K562 (cell line): Measurements from ENCODE around the gene SCAMP1. TPM values are rescaled to one million over a fixed set of nuclear protein-coding genes. Genes with fewer than 3 reads are reported as not detected.

Experiments used
- ARID1B ChIP-seq: fragments of 450-650 bp; IDR thresholded peaks from 2 replicates; pipeline ENCODE4 v1.6.1; 2016; ENCODE audit warnings: antibody characterized with exemption, mild to moderate bottlenecking, inconsistent platforms
- BMI1 ChIP-seq: fragments of 150-350 bp; IDR thresholded peaks from 2 replicates; pipeline ENCODE4 v1.6.1; 2014; ENCODE audit warnings: low read length
- DNMT1 ChIP-seq: fragments of 450-650 bp; IDR thresholded peaks from 2 replicates; pipeline ENCODE4 v1.6.1; 2016; ENCODE audit warnings: antibody characterized with exemption, mild to moderate bottlenecking
- FOSL1 ChIP-seq: fragments of 200-800 bp; sonication (Bioruptor generic); conservative IDR thresholded peaks from 2 replicates; pipeline ENCODE4 v1.6.1; 2016; ENCODE audit warnings: missing genetic modification characterization, missing compliant biosample characterization
- FOXJ2 ChIP-seq: fragments of 200-800 bp; sonication (Bioruptor generic); IDR thresholded peaks from 2 replicates; pipeline ENCODE4 v1.6.1; 2016; ENCODE audit warnings: missing genetic modification characterization, missing compliant biosample characterization
- GABPB1 ChIP-seq: sonication (generic); formaldehyde crosslinking; IDR thresholded peaks from 2 replicates; pipeline ENCODE4 v1.8.0; 2022; ENCODE audit warnings: mild to moderate bottlenecking, missing genetic modification reagents
- JUND ChIP-seq, 2 experiments: IDR thresholded peaks; 2 replicates in 1 of 2; 3 replicates in 1 of 2; pipeline ENCODE4 v1.6.1; 2011; ENCODE audit warnings: borderline replicate concordance in 2 of 2, low read depth in 2 of 2, low read length in 2 of 2, improper control_type of control experiment in 1 of 2, missing biosample characterization in 1 of 2, missing genetic modification characterization in 1 of 2, missing genetic modification reagents in 1 of 2
- MCM2 ChIP-seq: fragments of 450-650 bp; IDR thresholded peaks from 2 replicates; pipeline ENCODE4 v1.6.1; 2017; ENCODE audit warnings: low read depth, mild to moderate bottlenecking
- RNF2 ChIP-seq: sonication (generic); IDR thresholded peaks from 2 replicates; pipeline ENCODE4 v1.6.1; 2016
- SRSF7 ChIP-seq: fragments of 200-400 bp; formaldehyde crosslinking; optimal IDR thresholded peaks from 2 replicates; pipeline ENCODE3; 2017; ENCODE audit warnings: mild to moderate bottlenecking, low read depth, low read length
- TAF1 ChIP-seq: IDR thresholded peaks from 2 replicates; pipeline ENCODE4 v1.6.1; 2011; ENCODE audit warnings: mild to moderate bottlenecking, low read length, moderate library complexity; ENCODE audit not compliant: insufficient read depth, control insufficient read depth, severe bottlenecking; ENCODE audit errors: extremely low read depth
- YBX1 ChIP-seq: fragments of 450-650 bp; IDR thresholded peaks from 2 replicates; pipeline ENCODE4 v1.7.1; 2016; ENCODE audit warnings: mild to moderate bottlenecking
- ZNF165 ChIP-seq: fragments of 250-450 bp; sonication (Bioruptor Pico); IDR thresholded peaks from 2 replicates; pipeline ENCODE4 v1.4.0; 2020; ENCODE audit warnings: borderline replicate concordance
- polyA plus RNA-seq, 8 experiments: library from polyadenylated mRNA; depleted of rRNA in 4 of 8; stranded (reverse) in 5 of 8; unstranded in 3 of 8; fragments of >200 nt; fragmentation: Nextera tagmentation in 2 of 8; fragmentation: Illumina TruSeq in 1 of 8; extraction: Ambion mirVana in 2 of 8; extraction: Trizol in 1 of 8; gene quantifications; 2 replicates each; pipeline versions ENCODE4 v1.2.1 to v1.2.3, GENCODE V29; 2011 to 2014; ENCODE audit warnings: inconsistent platforms in 1 of 8, missing spikeins in 1 of 8
- total RNA-seq, 7 experiments: library from RNA; depleted of rRNA in 6 of 7; stranded (reverse); fragments of >200 nt in 6 of 7; fragmentation: Illumina TruSeq in 2 of 7; extraction: Trizol in 2 of 7; gene quantifications; 2 replicates each; pipeline versions ENCODE4 v1.2.1 to v1.2.3, GENCODE V29; 2011 to 2021; ENCODE audit warnings: low replicate concordance in 1 of 7
- TF ChIP-seq, protein P1 (sequence below): sonication (generic); formaldehyde crosslinking; IDR thresholded peaks from 2 replicates; pipeline ENCODE4 v1.8.0; 2023; ENCODE audit warnings: missing genetic modification reagents, mild to moderate bottlenecking, borderline replicate concordance
- TF ChIP-seq, protein P2 (sequence below): fragments of 250-450 bp; sonication (Bioruptor Pico); IDR thresholded peaks from 2 replicates; pipeline ENCODE4 v1.5.1; 2021; ENCODE audit warnings: mild to moderate bottlenecking
- TF ChIP-seq, protein P3 (sequence below): fragments of 250-450 bp; sonication (Bioruptor Pico); IDR thresholded peaks from 2 replicates; pipeline ENCODE4 v1.4.0; 2020; ENCODE audit warnings: mild to moderate bottlenecking, moderate library complexity
- TF ChIP-seq, protein P4 (sequence below): sonication (generic); formaldehyde crosslinking; IDR thresholded peaks from 2 replicates; pipeline ENCODE4 v1.5.0; 2020; ENCODE audit warnings: missing genetic modification reagents

The SCAMP1 gene
- total and polyA plus RNA-seq, 9 of the 15 experiments (the other 6 are each of a cell fraction or from before 2014, with no cell fraction given) = 5.4 to 23.9 (median 13.8) TPM

DNA sequence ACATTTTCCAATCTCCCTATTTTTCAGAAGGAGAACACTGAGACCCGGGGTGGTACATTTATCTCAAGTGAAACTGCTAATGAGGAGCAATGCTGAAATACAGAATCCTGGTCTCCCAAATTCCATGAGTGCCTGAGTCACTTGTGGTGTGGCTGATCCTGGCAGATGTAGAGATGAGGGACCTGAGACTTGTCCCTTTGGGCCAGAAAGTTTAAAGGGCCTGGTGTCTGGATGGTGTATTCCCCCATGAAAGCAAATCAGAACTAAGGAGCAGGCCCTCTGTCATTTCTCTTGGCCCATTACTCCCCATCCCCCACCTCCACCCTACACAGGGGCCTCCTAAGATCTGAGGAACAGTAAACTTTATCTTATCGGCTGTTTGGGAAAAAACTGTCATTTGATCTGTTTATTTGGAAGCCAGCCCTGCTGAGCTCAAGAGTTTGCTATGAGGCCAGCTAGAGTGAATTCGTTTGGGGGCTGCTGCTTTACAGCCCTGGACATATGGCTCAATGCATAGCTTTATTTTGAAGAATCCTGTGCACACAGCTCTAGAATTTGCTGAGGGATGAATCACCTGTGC lies 147.9 kb downstream of the SCAMP1 start (continued):
- TF ChIP-seq, protein P1, sequence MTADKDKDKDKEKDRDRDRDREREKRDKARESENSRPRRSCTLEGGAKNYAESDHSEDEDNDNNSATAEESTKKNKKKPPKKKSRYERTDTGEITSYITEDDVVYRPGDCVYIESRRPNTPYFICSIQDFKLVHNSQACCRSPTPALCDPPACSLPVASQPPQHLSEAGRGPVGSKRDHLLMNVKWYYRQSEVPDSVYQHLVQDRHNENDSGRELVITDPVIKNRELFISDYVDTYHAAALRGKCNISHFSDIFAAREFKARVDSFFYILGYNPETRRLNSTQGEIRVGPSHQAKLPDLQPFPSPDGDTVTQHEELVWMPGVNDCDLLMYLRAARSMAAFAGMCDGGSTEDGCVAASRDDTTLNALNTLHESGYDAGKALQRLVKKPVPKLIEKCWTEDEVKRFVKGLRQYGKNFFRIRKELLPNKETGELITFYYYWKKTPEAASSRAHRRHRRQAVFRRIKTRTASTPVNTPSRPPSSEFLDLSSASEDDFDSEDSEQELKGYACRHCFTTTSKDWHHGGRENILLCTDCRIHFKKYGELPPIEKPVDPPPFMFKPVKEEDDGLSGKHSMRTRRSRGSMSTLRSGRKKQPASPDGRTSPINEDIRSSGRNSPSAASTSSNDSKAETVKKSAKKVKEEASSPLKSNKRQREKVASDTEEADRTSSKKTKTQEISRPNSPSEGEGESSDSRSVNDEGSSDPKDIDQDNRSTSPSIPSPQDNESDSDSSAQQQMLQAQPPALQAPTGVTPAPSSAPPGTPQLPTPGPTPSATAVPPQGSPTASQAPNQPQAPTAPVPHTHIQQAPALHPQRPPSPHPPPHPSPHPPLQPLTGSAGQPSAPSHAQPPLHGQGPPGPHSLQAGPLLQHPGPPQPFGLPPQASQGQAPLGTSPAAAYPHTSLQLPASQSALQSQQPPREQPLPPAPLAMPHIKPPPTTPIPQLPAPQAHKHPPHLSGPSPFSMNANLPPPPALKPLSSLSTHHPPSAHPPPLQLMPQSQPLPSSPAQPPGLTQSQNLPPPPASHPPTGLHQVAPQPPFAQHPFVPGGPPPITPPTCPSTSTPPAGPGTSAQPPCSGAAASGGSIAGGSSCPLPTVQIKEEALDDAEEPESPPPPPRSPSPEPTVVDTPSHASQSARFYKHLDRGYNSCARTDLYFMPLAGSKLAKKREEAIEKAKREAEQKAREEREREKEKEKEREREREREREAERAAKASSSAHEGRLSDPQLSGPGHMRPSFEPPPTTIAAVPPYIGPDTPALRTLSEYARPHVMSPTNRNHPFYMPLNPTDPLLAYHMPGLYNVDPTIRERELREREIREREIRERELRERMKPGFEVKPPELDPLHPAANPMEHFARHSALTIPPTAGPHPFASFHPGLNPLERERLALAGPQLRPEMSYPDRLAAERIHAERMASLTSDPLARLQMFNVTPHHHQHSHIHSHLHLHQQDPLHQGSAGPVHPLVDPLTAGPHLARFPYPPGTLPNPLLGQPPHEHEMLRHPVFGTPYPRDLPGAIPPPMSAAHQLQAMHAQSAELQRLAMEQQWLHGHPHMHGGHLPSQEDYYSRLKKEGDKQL (CRISPR knock-in tag) = no peak
- no peak for TF ChIP-seq MCM2
- TF ChIP-seq FOXJ2 = peak; percentile 65; the same call in 1 of the 2 replicates
- no peak for TF ChIP-seq ZNF165 (CRISPR knock-in tag)
- no peak for TF ChIP-seq SRSF7
- TF ChIP-seq GABPB1 (CRISPR knock-in tag) = no peak
- TF ChIP-seq YBX1 = no peak
- no peak for TF ChIP-seq DNMT1
- TF ChIP-seq RNF2 = peak; percentile 63; the same call in 1 of the 2 replicates
- TF ChIP-seq TAF1 = no peak
- TF ChIP-seq FOSL1 (tag) = peak; percentile 58
- 0 out of 2 replicates have a peak, but pooled peaks have one; percentile 19 for TF ChIP-seq ARID1B
- TF ChIP-seq, protein P2, sequence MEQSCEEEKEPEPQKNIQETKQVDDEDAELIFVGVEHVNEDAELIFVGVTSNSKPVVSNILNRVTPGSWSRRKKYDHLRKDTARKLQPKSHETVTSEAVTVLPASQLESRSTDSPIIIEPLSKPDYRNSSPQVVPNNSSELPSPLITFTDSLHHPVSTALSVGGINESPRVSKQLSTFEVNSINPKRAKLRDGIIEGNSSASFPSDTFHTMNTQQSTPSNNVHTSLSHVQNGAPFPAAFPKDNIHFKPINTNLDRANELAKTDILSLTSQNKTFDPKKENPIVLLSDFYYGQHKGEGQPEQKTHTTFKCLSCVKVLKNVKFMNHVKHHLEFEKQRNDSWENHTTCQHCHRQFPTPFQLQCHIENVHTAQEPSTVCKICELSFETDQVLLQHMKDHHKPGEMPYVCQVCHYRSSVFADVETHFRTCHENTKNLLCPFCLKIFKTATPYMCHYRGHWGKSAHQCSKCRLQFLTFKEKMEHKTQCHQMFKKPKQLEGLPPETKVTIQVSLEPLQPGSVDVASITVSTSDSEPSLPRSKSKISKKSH = no peak
- TF ChIP-seq, protein P3, sequence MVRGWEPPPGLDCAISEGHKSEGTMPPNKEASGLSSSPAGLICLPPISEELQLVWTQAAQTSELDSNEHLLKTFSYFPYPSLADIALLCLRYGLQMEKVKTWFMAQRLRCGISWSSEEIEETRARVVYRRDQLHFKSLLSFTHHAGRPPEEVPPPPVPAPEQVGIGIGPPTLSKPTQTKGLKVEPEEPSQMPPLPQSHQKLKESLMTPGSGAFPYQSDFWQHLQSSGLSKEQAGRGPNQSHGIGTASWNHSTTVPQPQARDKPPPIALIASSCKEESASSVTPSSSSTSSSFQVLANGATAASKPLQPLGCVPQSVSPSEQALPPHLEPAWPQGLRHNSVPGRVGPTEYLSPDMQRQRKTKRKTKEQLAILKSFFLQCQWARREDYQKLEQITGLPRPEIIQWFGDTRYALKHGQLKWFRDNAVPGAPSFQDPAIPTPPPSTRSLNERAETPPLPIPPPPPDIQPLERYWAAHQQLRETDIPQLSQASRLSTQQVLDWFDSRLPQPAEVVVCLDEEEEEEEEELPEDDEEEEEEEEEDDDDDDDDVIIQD (CRISPR knock-in tag) = no peak
- no peak for TF ChIP-seq BMI1
- TF ChIP-seq JUND (IDR thresholded peaks at IDR 0.05; ENCODE audit: borderline replicate concordance, low read depth, low read length) = peak; percentile 48; the same call in 1 of the 2 replicates
- TF ChIP-seq JUND (tag; IDR thresholded peaks at IDR 0.05; ENCODE audit: borderline replicate concordance, low read depth, low read length) = no peak
- TF ChIP-seq, protein P4, sequence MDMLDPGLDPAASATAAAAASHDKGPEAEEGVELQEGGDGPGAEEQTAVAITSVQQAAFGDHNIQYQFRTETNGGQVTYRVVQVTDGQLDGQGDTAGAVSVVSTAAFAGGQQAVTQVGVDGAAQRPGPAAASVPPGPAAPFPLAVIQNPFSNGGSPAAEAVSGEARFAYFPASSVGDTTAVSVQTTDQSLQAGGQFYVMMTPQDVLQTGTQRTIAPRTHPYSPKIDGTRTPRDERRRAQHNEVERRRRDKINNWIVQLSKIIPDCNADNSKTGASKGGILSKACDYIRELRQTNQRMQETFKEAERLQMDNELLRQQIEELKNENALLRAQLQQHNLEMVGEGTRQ (CRISPR knock-in tag) = no peak
